Measurements from ENCODE around the gene RAB40C.

- TF ChIP-seq EP300 (IDR thresholded peaks at IDR 0.05) (no peak), CTCF (IDR thresholded peaks at IDR 0.05) (no peak), POLR2AphosphoS5 (IDR thresholded peaks at IDR 0.05) (no peak)
These were observed 46.3 kb upstream of the RAB40C start for GRCh38 chr16:543301-544164.
